ENCODE measurements around the gene UBE2QL1.

UBE2QL1 gene

GRCh38 chr5:6430418-6431028, 18.1 kb upstream of the UBE2QL1 start:
- DNase-seq: no peak

GRCh38 chr5:6431214-6432195, 17.2 kb upstream of the UBE2QL1 start:
- DNase-seq: no peak

GRCh38 chr5:6432206-6432605, 16.5 kb upstream of the UBE2QL1 start:
- no peak for DNase-seq

- DNase-seq: no peak
Measured at GRCh38 chr5:6434731-6435130, 13.9 kb upstream of the UBE2QL1 start.

DNA sequence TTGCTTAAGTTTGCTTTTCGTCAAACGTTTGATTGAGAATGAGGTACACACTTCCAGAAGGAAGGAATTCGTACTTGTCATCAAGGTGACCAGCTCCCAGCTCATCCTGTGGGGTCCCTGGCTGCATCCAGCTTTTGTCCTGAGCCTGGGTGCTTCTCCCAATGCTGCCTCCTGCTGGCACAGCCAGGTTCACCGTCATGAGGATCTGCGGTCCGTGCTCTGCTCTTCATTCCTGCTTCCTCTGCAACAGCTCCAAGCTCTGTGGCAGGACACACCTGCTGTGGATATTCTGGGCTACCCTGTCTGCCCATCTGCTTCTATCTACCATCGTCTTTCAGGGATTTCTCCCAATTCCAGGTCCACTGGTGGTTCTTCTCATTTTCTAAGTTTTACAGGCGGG, 13.3 kb upstream of the UBE2QL1 start:
- no peak for DNase-seq

- no peak for DNase-seq
Measured at GRCh38 chr5:6436715-6437331, 11.8 kb upstream of the UBE2QL1 start.

GRCh38 chr5:6439588-6440550, 8.8 kb upstream of the UBE2QL1 start:
- no peak for DNase-seq

DNA sequence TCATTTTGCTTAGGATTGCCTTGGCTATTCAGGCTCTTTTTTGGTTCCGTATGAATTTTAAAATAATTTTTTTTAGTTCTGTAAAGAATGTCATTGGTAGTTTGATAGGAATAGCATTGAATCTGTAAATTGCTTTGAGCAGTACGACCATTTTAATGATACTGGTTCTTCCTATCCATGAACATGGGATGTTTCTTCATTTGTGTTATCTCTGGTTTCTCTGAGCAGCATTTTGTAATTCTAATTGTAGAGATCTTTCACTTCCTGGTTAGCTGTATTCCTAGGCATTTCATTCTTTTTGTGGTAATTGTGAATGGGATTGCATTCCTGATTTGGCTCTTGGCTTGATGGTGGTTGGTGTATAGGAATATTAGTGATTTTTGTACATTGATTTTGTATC, 6.3 kb upstream of the UBE2QL1 start:
- no peak for DNase-seq

GRCh38 chr5:6443326-6443725, 5.3 kb upstream of the UBE2QL1 start:
- no peak for DNase-seq

DNA sequence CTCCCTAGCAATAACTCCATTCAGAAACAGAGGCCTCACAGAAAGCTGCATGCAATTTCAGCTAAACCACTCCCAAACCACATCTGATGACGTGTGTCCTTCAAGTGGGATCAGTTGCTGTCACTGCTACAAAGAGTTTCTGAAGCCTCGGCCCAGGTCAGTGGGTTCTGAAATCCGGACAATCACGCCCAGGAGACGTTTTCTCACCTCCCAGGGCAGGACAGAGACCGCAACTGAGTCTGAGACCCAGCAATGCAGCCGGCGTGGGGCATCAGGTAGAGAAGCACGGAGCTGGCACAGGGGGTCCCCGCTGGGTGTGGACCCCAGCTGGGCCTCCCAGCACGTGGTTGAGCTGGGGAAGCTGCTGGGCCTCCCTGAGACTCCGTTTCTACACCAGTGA, 2.6 kb upstream of the UBE2QL1 start:
- DNase-seq: no peak

GRCh38 chr5:6446626-6447309, 1.9 kb upstream of the UBE2QL1 start:
- no peak for DNase-seq

- DNase-seq: no peak
Measured at GRCh38 chr5:6447384-6448140, 1.1 kb upstream of the UBE2QL1 start.

GRCh38 chr5:6448141-6448491, 543 bp upstream of the UBE2QL1 start:
- DNase-seq: no peak

DNA sequence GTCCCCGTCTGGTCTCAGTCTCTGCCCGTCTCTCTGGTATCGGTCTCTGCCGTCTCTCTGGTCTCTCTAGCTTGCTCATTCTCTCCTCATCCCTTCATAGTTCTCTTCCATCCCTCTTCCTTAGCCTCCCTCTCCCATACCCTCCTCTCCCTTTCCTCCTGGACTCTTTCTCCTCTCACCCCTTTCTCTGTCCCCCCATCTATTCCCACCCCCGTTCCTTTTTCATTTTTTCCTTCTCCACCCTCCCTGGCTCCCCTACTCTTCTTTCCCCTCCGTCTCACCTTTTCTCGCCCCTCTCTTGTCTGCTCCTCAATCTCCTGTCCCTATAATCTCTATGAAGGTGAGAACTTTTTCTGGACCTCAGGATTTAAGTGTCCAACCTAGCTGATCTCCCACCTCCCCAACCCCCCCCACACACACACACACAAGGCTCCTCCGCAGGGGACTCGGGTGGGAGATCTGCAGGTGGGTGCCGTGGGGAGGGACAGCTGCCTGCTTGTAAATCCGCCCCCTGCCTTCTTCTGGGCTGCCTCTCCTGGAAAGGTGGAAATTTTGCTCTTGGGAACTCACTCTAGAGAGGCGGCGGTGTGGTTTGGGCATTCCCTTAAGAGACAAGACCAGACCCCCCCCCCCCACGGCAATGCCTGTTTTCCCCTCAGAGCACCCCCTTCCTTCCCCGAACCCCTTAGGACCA, 953 bp downstream of the UBE2QL1 start:
- DNase-seq: no peak

GRCh38 chr5:6450319-6450833, 1.7 kb downstream of the UBE2QL1 start:
- DNase-seq: no peak

DNA sequence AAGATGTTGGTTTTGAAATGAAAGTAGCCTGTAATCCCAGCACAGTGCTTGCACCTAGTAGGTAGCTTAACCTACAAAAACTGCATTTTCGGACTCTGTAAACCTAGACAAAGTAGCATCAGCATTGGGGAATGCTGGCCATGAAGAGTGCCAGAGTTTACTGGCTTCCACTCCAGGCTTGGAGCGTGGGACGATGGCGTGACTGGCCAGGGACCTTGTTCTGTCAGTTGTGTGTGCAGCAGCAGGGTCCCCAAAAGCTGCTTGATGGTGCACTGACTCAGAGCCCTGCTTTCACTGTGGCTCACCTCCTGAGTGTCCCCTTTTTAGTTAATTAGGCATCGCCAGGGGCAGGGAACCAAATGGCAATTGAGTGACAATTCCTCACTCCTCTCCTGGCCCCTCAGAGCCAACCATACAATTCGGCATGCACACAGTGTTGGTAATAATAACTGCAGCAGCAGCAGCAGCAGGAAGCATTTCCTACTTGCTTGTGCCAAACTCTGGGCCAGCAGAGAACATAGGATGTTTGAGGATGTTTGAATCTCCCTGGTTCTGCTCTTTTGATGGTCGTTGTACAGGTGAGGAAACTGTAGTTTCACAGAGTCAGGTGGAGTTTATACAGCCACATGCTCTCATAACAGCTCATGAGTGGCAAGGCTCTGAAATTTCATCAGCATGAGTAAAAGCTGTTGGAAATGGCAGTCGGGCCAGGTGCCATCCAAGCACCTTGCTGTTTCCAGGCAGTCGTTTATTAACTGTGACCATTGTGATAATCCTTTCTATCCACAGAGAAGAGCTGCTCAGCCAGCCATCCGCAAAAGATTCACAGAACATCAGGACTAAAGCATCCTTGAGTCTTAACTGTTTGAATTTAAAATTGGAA, 4.2 kb downstream of the UBE2QL1 start:
- DNase-seq: no peak

- DNase-seq: no peak
Measured at GRCh38 chr5:6453937-6454560, 5.4 kb downstream of the UBE2QL1 start.

DNA sequence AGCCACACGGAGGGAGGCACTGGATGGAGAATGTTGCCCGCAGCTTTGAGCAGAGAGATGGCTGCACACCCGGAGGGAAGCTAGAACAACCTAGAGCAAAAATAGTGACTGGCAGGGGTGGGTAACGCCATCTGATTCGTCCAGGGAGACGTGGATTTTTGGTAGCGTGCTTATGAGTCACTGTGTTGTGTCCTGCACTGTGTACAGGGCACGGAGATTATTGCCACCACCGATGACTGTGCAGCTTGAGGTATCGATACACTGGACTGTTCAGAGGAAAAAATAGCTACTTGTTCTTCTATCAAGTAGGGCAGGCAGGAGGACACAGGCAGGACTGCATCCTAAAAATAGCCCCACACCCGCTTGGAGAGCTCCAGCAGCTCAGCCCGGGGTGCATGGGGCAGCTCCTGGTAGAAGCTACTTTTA, 6.0 kb downstream of the UBE2QL1 start:
- no peak for DNase-seq
